HepG2 (cell line): Measurements from ENCODE around the gene MMP24OS. TPM values are rescaled to one million over a fixed set of nuclear protein-coding genes. Genes with fewer than 3 reads are reported as not detected.
A peak's percentile ranks its signal among the peaks of the same experiment; 100 is the strongest.

ENCODE experiments used
- CCDC6 ChIP-seq: sonication (generic); formaldehyde crosslinking; IDR thresholded peaks from 2 replicates; pipeline ENCODE4 v1.8.1; 2022; ENCODE audit warnings: mild to moderate bottlenecking, missing genetic modification reagents, moderate library complexity
- FOSL1 ChIP-seq: sonication (generic); formaldehyde crosslinking; IDR thresholded peaks from 2 replicates; pipeline ENCODE4 v1.9.0; 2021; ENCODE audit warnings: missing genetic modification reagents, borderline replicate concordance
- KAT8 ChIP-seq: IDR thresholded peaks from 2 replicates; pipeline ENCODE4 v1.6.1; 2016; ENCODE audit warnings: missing genetic modification reagents, missing compliant biosample characterization
- MXD1 ChIP-seq: sonication (generic); formaldehyde crosslinking; IDR thresholded peaks from 2 replicates; pipeline ENCODE4 v1.4.0; 2020; ENCODE audit warnings: mild to moderate bottlenecking, missing genetic modification reagents
- RXRA ChIP-seq: sonication (generic); formaldehyde crosslinking; IDR thresholded peaks from 2 replicates; pipeline ENCODE4 v1.5.1; 2020; ENCODE audit warnings: missing genetic modification reagents
- SMAD3 ChIP-seq: sonication (generic); formaldehyde crosslinking; IDR thresholded peaks from 2 replicates; pipeline ENCODE4 v1.4.0; 2020; ENCODE audit warnings: missing genetic modification reagents
- TEAD3 ChIP-seq: optimal IDR thresholded peaks from 2 replicates; pipeline ENCODE3; 2016; ENCODE audit warnings: borderline replicate concordance
- TMF1 ChIP-seq: sonication (generic); formaldehyde crosslinking; IDR thresholded peaks from 2 replicates; pipeline ENCODE4 v1.8.1; 2022; ENCODE audit warnings: low read depth, missing genetic modification reagents
- ZMYM4 ChIP-seq: sonication (generic); formaldehyde crosslinking; IDR thresholded peaks from 2 replicates; pipeline ENCODE4 v1.8.1; 2023; ENCODE audit warnings: mild to moderate bottlenecking, missing genetic modification reagents
- ZNF407 ChIP-seq: sonication (generic); formaldehyde crosslinking; IDR thresholded peaks from one replicate; pipeline ENCODE4 v1.5.1; 2020; ENCODE audit warnings: mild to moderate bottlenecking, missing genetic modification reagents; ENCODE audit errors: not compliant biosample characterization
- ZNF572 ChIP-seq: sonication (generic); formaldehyde crosslinking; IDR thresholded peaks from 2 replicates; pipeline ENCODE4 v1.5.1; 2020; ENCODE audit warnings: mild to moderate bottlenecking, missing genetic modification reagents
- ZNF615 ChIP-seq: sonication (generic); formaldehyde crosslinking; IDR thresholded peaks from 2 replicates; pipeline ENCODE4 v1.5.0; 2020; ENCODE audit warnings: mild to moderate bottlenecking, missing genetic modification reagents, borderline replicate concordance
- ZNF704 ChIP-seq: sonication (generic); formaldehyde crosslinking; IDR thresholded peaks from 2 replicates; pipeline ENCODE4 v1.8.1; 2023; ENCODE audit warnings: mild to moderate bottlenecking, inconsistent platforms, moderate library complexity, missing genetic modification reagents, borderline replicate concordance
- ZNF768 ChIP-seq: sonication (generic); formaldehyde crosslinking; IDR thresholded peaks from 2 replicates; pipeline ENCODE4 v1.4.0; 2020; ENCODE audit warnings: missing genetic modification reagents
- ZNF776 ChIP-seq: sonication (generic); formaldehyde crosslinking; IDR thresholded peaks from 2 replicates; pipeline ENCODE4 v1.4.0; 2020; ENCODE audit warnings: mild to moderate bottlenecking, missing genetic modification reagents
- polyA plus RNA-seq, 8 experiments: library from polyadenylated mRNA; depleted of rRNA in 3 of 8; stranded (reverse) in 7 of 8; unstranded in 1 of 8; fragments of >200 nt; fragmentation: Illumina TruSeq in 4 of 8; extraction: Trizol in 4 of 8; gene quantifications; 2 replicates each; pipeline versions ENCODE4 v1.2.1 to v1.2.3, GENCODE V29; 2011 to 2016; ENCODE audit warnings: low read depth in 4 of 8, missing spikeins in 1 of 8, mixed read lengths in 1 of 8; ENCODE audit not compliant: insufficient read depth in 1 of 8
- total RNA-seq, 5 experiments: library from RNA; depleted of rRNA; stranded (reverse); fragments of >200 nt; fragmentation: Illumina TruSeq; extraction: Trizol; gene quantifications; 2 replicates each; pipeline ENCODE4 v1.2.3, GENCODE V29; 2016; ENCODE audit warnings: low read depth in 1 of 5
- TF ChIP-seq, protein P1 (sequence below): IDR thresholded peaks from 2 replicates; pipeline ENCODE4 v1.6.1; 2012; ENCODE audit warnings: low read length, improper control_type of control experiment

MMP24OS gene
- total and polyA plus RNA-seq, 2 of the 13 experiments (the other 11 are each of a cell fraction or from before 2014, with no cell fraction given): 6.0 to 8.5 TPM

DNA sequence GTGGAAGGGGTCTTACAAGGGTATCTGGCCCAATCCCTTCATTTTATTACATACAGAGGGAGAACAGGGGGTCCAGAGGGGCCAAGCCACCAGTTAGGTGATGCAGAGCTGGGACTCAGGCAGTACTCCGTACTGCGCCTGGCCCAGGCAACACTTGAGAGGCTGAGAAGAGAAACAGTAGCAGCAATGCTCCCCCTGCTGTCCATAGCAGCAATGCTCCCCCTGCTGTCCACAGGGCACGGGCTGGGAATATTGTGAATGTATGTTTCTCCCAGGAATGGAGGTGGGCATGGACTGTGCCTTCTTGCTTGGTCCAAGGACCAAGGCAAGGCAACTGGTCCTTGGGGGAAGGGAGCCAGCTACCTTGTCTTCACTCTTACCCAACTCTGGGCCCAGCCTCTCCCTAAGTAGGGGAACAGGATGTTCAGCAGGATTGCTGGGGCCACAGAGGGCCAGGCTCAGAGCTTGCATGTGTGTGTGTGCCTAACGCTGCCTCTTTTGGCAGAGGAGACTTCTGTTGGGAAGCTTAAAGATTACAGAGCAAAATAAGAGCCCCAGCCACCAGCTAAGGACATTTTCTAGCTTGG is 29.1 kb upstream of the MMP24OS start (continued):
- TF ChIP-seq ZNF704 (CRISPR knock-in tag): 0 out of 2 replicates have a peak, but pooled peaks have one; percentile 73
- TF ChIP-seq ZNF768 (CRISPR knock-in tag): peak; percentile 89
- 0 out of 2 replicates have a peak, but pooled peaks have one; percentile 34 for TF ChIP-seq KAT8 (CRISPR knock-in tag)
- TF ChIP-seq TMF1 (CRISPR knock-in tag): no peak
- TF ChIP-seq ZNF407 (CRISPR knock-in tag): peak; percentile 52
- TF ChIP-seq ZNF776 (CRISPR knock-in tag): 0 out of 2 replicates have a peak, but pooled peaks have one; percentile 51
- no peak for TF ChIP-seq ZNF615
- TF ChIP-seq FOSL1 (CRISPR knock-in tag): no peak
- TF ChIP-seq MXD1 (CRISPR knock-in tag): 0 out of 2 replicates have a peak, but pooled peaks have one; percentile 48
- TF ChIP-seq ZNF572 (CRISPR knock-in tag): peak; percentile 55; the same call in 1 of the 2 replicates
- peak; percentile 62 for TF ChIP-seq ZMYM4 (CRISPR knock-in tag)
- peak; percentile 26; the same call in 1 of the 2 replicates for TF ChIP-seq CCDC6
- TF ChIP-seq TEAD3 (CRISPR knock-in tag): peak; percentile 86
- TF ChIP-seq, protein P1, sequence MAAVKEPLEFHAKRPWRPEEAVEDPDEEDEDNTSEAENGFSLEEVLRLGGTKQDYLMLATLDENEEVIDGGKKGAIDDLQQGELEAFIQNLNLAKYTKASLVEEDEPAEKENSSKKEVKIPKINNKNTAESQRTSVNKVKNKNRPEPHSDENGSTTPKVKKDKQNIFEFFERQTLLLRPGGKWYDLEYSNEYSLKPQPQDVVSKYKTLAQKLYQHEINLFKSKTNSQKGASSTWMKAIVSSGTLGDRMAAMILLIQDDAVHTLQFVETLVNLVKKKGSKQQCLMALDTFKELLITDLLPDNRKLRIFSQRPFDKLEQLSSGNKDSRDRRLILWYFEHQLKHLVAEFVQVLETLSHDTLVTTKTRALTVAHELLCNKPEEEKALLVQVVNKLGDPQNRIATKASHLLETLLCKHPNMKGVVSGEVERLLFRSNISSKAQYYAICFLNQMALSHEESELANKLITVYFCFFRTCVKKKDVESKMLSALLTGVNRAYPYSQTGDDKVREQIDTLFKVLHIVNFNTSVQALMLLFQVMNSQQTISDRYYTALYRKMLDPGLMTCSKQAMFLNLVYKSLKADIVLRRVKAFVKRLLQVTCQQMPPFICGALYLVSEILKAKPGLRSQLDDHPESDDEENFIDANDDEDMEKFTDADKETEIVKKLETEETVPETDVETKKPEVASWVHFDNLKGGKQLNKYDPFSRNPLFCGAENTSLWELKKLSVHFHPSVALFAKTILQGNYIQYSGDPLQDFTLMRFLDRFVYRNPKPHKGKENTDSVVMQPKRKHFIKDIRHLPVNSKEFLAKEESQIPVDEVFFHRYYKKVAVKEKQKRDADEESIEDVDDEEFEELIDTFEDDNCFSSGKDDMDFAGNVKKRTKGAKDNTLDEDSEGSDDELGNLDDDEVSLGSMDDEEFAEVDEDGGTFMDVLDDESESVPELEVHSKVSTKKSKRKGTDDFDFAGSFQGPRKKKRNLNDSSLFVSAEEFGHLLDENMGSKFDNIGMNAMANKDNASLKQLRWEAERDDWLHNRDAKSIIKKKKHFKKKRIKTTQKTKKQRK: no peak
- TF ChIP-seq RXRA (CRISPR knock-in tag): no peak
- TF ChIP-seq SMAD3 (CRISPR knock-in tag): no peak; the same call in 1 of the 2 replicates
